CD14-positive monocyte (primary cell): ENCODE measurements around the gene RBFOX2. TPM values are rescaled to one million over a fixed set of nuclear protein-coding genes. Genes with fewer than 3 reads are reported as not detected.
"Not testable (repeated sequence)": the region's sequence is repeated elsewhere in the genome, so short reads cannot be mapped to it uniquely, and the experiment has no call there.

Experiments used
- DNase-seq, 3 donors: peaks; one replicate each; pipeline ENCODE4 v3.0.0-alpha.2; 2011 to 2022
- H2AFZ ChIP-seq: 2 replicates; pipeline ENCODE4 v1.6.0; 2012; ENCODE audit warnings: mild to moderate bottlenecking, low read depth, low read length, inconsistent platforms; ENCODE audit not compliant: insufficient read depth, poor library complexity, severe bottlenecking
- H3K27ac ChIP-seq, 2 donors: 1 replicate in 1 of 2; 2 replicates in 1 of 2; pipeline ENCODE4 v1.5.1; 2012 to 2013; ENCODE audit warnings: low read length in 2 of 2, control low read depth in 1 of 2, inconsistent platforms in 1 of 2, low read depth in 1 of 2, mild to moderate bottlenecking in 1 of 2
- H3K27me3 ChIP-seq, 2 donors: one replicate each; pipeline versions ENCODE4 v1.6.0 to v1.6.1; 2011 to 2013; ENCODE audit warnings: low read length in 2 of 2; ENCODE audit not compliant: control insufficient read depth in 2 of 2, insufficient read depth in 2 of 2
- H3K36me3 ChIP-seq, 2 donors: replicated peaks in 1 of 2; 1 replicate in 1 of 2; 2 replicates in 1 of 2; pipeline versions ENCODE4 v1.5.1 to v1.6.1; 2012 to 2013; ENCODE audit warnings: low read length in 2 of 2, control low read depth in 1 of 2, inconsistent platforms in 1 of 2, mild to moderate bottlenecking in 1 of 2; ENCODE audit not compliant: insufficient read depth in 2 of 2, control insufficient read depth in 1 of 2
- H3K4me1 ChIP-seq, 2 donors: 1 replicate in 1 of 2; 2 replicates in 1 of 2; pipeline versions ENCODE4 v1.5.1 to v1.6.1; 2012 to 2013; ENCODE audit warnings: low read length in 2 of 2, control low read depth in 1 of 2, inconsistent platforms in 1 of 2, mild to moderate bottlenecking in 1 of 2, moderate library complexity in 1 of 2; ENCODE audit not compliant: insufficient read depth in 2 of 2, control insufficient read depth in 1 of 2
- H3K4me2 ChIP-seq: replicated peaks from 2 replicates; pipeline ENCODE3; 2012; ENCODE audit warnings: low read length, moderate library complexity, mild to moderate bottlenecking; ENCODE audit not compliant: poor library complexity, severe bottlenecking; ENCODE audit errors: extremely low read depth
- H3K4me3 ChIP-seq, 3 experiments: fragments of 200-600 bp in 1 of 3; sonication (generic) in 1 of 3; replicated peaks in 1 of 3; 1 replicate in 2 of 3; 2 replicates in 1 of 3; pipeline ENCODE4 v1.5.1; 2011 to 2013; ENCODE audit warnings: low read length in 3 of 3, mild to moderate bottlenecking in 3 of 3, control low read depth in 2 of 3, low read depth in 2 of 3, inconsistent platforms in 1 of 3, moderate library complexity in 1 of 3
- H3K79me2 ChIP-seq: 2 replicates; pipeline ENCODE4 v1.6.0; 2012; ENCODE audit warnings: mild to moderate bottlenecking, control low read depth, inconsistent platforms, low read length, moderate library complexity; ENCODE audit not compliant: insufficient read depth
- H3K9ac ChIP-seq: 2 replicates; pipeline ENCODE4 v1.6.0; 2017; ENCODE audit warnings: low read length, mild to moderate bottlenecking; ENCODE audit not compliant: insufficient read depth, poor library complexity, severe bottlenecking
- H3K9me3 ChIP-seq, 2 donors: replicated peaks in 1 of 2; 1 replicate in 1 of 2; 2 replicates in 1 of 2; pipeline versions ENCODE4 v1.5.1 to v1.6.1; 2012 to 2013; ENCODE audit warnings: low read length in 2 of 2, control low read depth in 1 of 2; ENCODE audit not compliant: control insufficient read depth in 1 of 2, insufficient read depth in 1 of 2
- H4K20me1 ChIP-seq: 2 replicates; pipeline ENCODE4 v1.6.0; 2012; ENCODE audit warnings: mild to moderate bottlenecking, low read length, control low read depth, moderate library complexity; ENCODE audit not compliant: insufficient read depth
- H3K27ac Mint-ChIP-seq, 7 donors: one replicate each; pipeline ENCODE4 v1.8.0; 2020; ENCODE audit warnings: mild to moderate bottlenecking in 7 of 7, mixed read lengths in 7 of 7, moderate library complexity in 6 of 7, inconsistent platforms in 2 of 7
- H3K27me3 Mint-ChIP-seq, 3 donors: one replicate each; pipeline ENCODE4 v1.8.0; 2021 to 2022; ENCODE audit warnings: low read depth in 3 of 3, mild to moderate bottlenecking in 3 of 3, mixed read lengths in 3 of 3, moderate library complexity in 3 of 3, inconsistent platforms in 1 of 3
- H3K36me3 Mint-ChIP-seq, 2 donors: one replicate each; pipeline ENCODE4 v1.8.0; 2020; ENCODE audit warnings: mixed read lengths in 2 of 2, inconsistent platforms in 1 of 2, mild to moderate bottlenecking in 1 of 2
- H3K4me1 Mint-ChIP-seq: one replicate; pipeline ENCODE4 v1.8.0; 2020; ENCODE audit warnings: mild to moderate bottlenecking, mixed read lengths
- H3K4me3 Mint-ChIP-seq, 2 donors: one replicate each; pipeline ENCODE4 v1.8.0; 2020; ENCODE audit warnings: mild to moderate bottlenecking in 2 of 2, mixed read lengths in 2 of 2, moderate library complexity in 1 of 2
- H3K9me3 Mint-ChIP-seq, 7 donors: one replicate each; pipeline ENCODE4 v1.8.0; 2020 to 2022; ENCODE audit warnings: mixed read lengths in 7 of 7, mild to moderate bottlenecking in 6 of 7, moderate library complexity in 6 of 7, inconsistent platforms in 2 of 7
- CTCF ChIP-seq: fragments of 200-600 bp; IDR thresholded peaks from one replicate; pipeline ENCODE4 v1.8.0; 2022; ENCODE audit warnings: antibody characterized with exemption, mild to moderate bottlenecking
- WGBS: methylation state at CpG from one replicate; pipeline ENCODE4 v1.1.5; 2013; ENCODE audit warnings: missing lambda C conversion rate; ENCODE audit not compliant: insufficient coverage; 5-methylcytosine and 5-hydroxymethylcytosine counted together
- intact Hi-C, 2 donors: fragments of 100-400 bp; cut with micrococcal nuclease; formaldehyde crosslinking; loops; one replicate each; pipeline versions ENCODE4 v1.15.0 to v1.15.1; 2023
- polyA plus RNA-seq, 3 donors: library from polyadenylated mRNA; depleted of rRNA in 1 of 3; unstranded in 2 of 3; stranded (reverse) in 1 of 3; fragments of 300-500 nt in 2 of 3; fragments of >200 nt in 1 of 3; fragmentation: Illumina TruSeq in 2 of 3; gene quantifications; 1 replicate in 2 of 3; 2 replicates in 1 of 3; pipeline ENCODE4 v1.2.3, GENCODE V29; 2012 to 2021

Gene RBFOX2
- polyA plus RNA-seq, 3 donors = not detected

GRCh38 chr22:35739076-35739930 is 289.3 kb downstream of the RBFOX2 start:
- Mint-ChIP-seq H3K27ac (no peak overlapping the region), H3K4me3 (no peak overlapping the region), H3K9me3 (no peaks in the 10 kb centered on the region), H3K36me3 (no peaks in the 10 kb centered on the region), H3K4me1 (no peaks in the 10 kb centered on the region), H3K27me3 (peaks cover 2 to 4% (median 3%) of the 10 kb centered on the region in 3 donors)
- Histone ChIP-seq H3K4me3 (no peak overlapping the region), H3K36me3 (no peaks in the 10 kb centered on the region), H3K9me3 (no peaks in the 10 kb centered on the region), H4K20me1 (no peaks in the 10 kb centered on the region), H3K27me3 (no peaks in the 10 kb centered on the region), H2AFZ (no peak overlapping the region), H3K9ac (no peak overlapping the region), H3K79me2 (no peaks in the 10 kb centered on the region), H3K4me2 (no peak overlapping the region), H3K4me1 (no peaks in the 10 kb centered on the region), H3K27ac (no peak overlapping the region)
- DNase-seq = no peak
- 94% methylated on average over 7 of the region's 12 CpGs for WGBS
- no peak for TF ChIP-seq CTCF
- intact Hi-C loops = no loop called here

GRCh38 chr22:35737886-35738285 is 290.7 kb downstream of the RBFOX2 start:
- 100% methylated on average over 2 of the region's 6 CpGs for WGBS
- H3K4me2 ChIP-seq, H3K79me2 ChIP-seq, DNase-seq, H4K20me1 ChIP-seq, H3K27ac ChIP-seq, H3K27me3 ChIP-seq, H3K36me3 Mint-ChIP-seq, H3K36me3 ChIP-seq, H3K27me3 Mint-ChIP-seq, H3K4me3 Mint-ChIP-seq, H3K27ac Mint-ChIP-seq, H3K4me3 ChIP-seq, intact Hi-C loops, H3K4me1 Mint-ChIP-seq, H3K9me3 Mint-ChIP-seq, H3K9ac ChIP-seq, H2AFZ ChIP-seq, H3K4me1 ChIP-seq, H3K9me3 ChIP-seq: not testable (repeated sequence)
